ENCODE results near the gene PTPRF.

DNA sequence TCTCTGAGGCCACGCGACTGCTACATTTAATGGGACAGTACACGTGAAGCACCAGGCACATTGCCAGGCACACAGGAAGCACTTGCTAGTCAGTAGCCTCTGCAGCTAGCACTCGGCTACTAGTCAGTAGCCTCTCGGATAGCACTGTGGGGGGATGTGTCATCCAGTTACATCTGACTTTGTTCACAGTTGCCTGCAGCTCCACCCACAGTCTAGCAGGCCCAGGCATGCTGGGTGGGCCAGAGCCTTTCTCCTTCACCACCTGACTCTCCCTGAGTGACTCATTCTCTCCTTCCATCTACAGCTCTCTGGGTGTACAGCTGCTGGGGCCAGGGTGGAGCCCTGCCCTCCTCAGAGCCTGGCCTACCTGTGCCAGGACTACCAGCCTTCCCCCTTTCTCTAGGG lies 51.5 kb downstream of the PTPRF start:
- TF ChIP-seq, protein P1, sequence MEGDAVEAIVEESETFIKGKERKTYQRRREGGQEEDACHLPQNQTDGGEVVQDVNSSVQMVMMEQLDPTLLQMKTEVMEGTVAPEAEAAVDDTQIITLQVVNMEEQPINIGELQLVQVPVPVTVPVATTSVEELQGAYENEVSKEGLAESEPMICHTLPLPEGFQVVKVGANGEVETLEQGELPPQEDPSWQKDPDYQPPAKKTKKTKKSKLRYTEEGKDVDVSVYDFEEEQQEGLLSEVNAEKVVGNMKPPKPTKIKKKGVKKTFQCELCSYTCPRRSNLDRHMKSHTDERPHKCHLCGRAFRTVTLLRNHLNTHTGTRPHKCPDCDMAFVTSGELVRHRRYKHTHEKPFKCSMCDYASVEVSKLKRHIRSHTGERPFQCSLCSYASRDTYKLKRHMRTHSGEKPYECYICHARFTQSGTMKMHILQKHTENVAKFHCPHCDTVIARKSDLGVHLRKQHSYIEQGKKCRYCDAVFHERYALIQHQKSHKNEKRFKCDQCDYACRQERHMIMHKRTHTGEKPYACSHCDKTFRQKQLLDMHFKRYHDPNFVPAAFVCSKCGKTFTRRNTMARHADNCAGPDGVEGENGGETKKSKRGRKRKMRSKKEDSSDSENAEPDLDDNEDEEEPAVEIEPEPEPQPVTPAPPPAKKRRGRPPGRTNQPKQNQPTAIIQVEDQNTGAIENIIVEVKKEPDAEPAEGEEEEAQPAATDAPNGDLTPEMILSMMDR (IDR thresholded peaks at IDR 0.05; ENCODE audit: low read depth, low read length, poor library complexity, severe bottlenecking): no peak
- TF ChIP-seq EZH2phosphoT487 (IDR thresholded peaks at IDR 0.05; ENCODE audit: borderline replicate concordance, low read length): no peak
